Astrocyte (in vitro differentiated cells and primary cell): ENCODE data around the gene STBD1.

Experiments used
- CTCF ChIP-seq: IDR thresholded peaks from 2 replicates; pipeline ENCODE4 v1.5.1; 2011; ENCODE audit warnings: low read depth, mild to moderate bottlenecking, inconsistent platforms, low read length, moderate library complexity; ENCODE audit not compliant: insufficient read depth
- EZH2 ChIP-seq: IDR thresholded peaks from 2 replicates; pipeline ENCODE4 v1.6.1; 2012; ENCODE audit warnings: mild to moderate bottlenecking, low read length, inconsistent platforms; ENCODE audit not compliant: insufficient read depth

DNA sequence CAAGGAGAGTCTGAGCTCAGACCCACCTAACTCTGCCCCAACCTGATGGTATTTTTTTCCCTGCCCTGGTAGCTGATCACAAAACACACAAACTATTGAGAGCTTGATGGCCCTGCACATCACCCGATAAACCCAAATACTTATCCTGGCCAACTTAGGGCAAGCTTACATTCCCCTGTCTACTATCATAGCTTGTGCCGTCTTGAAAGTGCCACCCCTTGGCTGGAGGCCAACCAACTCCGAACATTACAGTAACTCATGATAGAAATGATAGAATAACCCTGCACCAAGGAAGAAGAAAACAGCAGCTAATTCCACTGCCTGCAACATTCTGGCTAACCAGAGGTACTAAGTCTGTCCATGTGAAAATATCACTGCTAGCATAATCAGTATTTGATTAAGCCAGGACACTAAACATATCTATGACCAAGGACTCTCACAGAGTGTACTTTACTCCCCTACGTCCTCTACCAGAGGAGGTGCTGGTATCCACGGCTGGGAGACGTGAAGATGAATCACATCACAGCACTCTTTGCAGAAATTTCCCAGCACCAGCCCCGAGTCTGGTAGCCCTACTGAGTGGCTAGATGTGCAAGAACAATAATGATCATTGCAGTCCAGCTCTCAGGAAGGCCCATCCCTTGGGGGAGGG lies 8.9 kb downstream of the STBD1 start:
- no peak for TF ChIP-seq CTCF
- no peak for TF ChIP-seq EZH2
